Loucy (cell line): ENCODE measurements around the gene CACNA1H.

ENCODE experiments used
- H2AFZ ChIP-seq: fragments of 200-600 bp; sonication (generic); 2 replicates; pipeline ENCODE4 v1.6.0; 2016; ENCODE audit warnings: antibody characterized with exemption, mild to moderate bottlenecking, low read length, moderate library complexity
- H3F3A ChIP-seq: fragments of 200-600 bp; 2 replicates; pipeline ENCODE4 v1.6.0; 2016; ENCODE audit warnings: antibody characterized with exemption, low read depth, mild to moderate bottlenecking
- H3K27me3 ChIP-seq: fragments of 200-600 bp; sonication (generic); 2 replicates; pipeline ENCODE4 v1.6.1; 2014; ENCODE audit warnings: low read length, mild to moderate bottlenecking; ENCODE audit not compliant: insufficient read depth, poor library complexity, severe bottlenecking
- H3K36me3 ChIP-seq: fragments of 200-600 bp; sonication (generic); 2 replicates; pipeline ENCODE4 v1.6.1; 2016; ENCODE audit warnings: low read length; ENCODE audit not compliant: insufficient read depth
- H3K4me1 ChIP-seq: fragments of 200-600 bp; sonication (generic); 2 replicates; pipeline ENCODE4 v1.5.1; 2014; ENCODE audit warnings: low read length, mild to moderate bottlenecking; ENCODE audit not compliant: insufficient read depth, poor library complexity, severe bottlenecking
- H3K4me2 ChIP-seq: fragments of 200-600 bp; sonication (generic); 2 replicates; pipeline ENCODE4 v1.6.0; 2014; ENCODE audit warnings: antibody characterized with exemption, low read length, low read depth, mild to moderate bottlenecking; ENCODE audit not compliant: poor library complexity, severe bottlenecking
- H3K4me3 ChIP-seq: fragments of 200-600 bp; sonication (generic); 2 replicates; pipeline ENCODE4 v1.5.1; 2014; ENCODE audit warnings: low read length, mild to moderate bottlenecking, mixed read lengths; ENCODE audit not compliant: poor library complexity, severe bottlenecking
- H3K79me2 ChIP-seq: fragments of 200-600 bp; sonication (generic); 2 replicates; pipeline ENCODE4 v1.6.1; 2014; ENCODE audit warnings: low read length; ENCODE audit not compliant: insufficient read depth
- H3K9ac ChIP-seq: fragments of 200-600 bp; sonication (generic); 2 replicates; pipeline ENCODE4 v1.6.0; 2014; ENCODE audit warnings: mild to moderate bottlenecking, low read depth, low read length, moderate library complexity; ENCODE audit not compliant: poor library complexity, severe bottlenecking
- H3K9me2 ChIP-seq: fragments of 200-600 bp; sonication (generic); replicated peaks from 2 replicates; pipeline ENCODE4 v1.6.1; 2016; ENCODE audit warnings: low read depth, low read length, mixed read lengths
- H3K9me3 ChIP-seq: fragments of 200-600 bp; sonication (generic); 2 replicates; pipeline ENCODE4 v1.6.1; 2014; ENCODE audit warnings: mild to moderate bottlenecking, antibody characterized with exemption, low read length, low read depth; ENCODE audit not compliant: insufficient read depth
- H4K20me1 ChIP-seq: fragments of 200-600 bp; sonication (generic); 2 replicates; pipeline ENCODE4 v1.6.0; 2014; ENCODE audit warnings: antibody characterized with exemption, low read length, mild to moderate bottlenecking; ENCODE audit not compliant: insufficient read depth, poor library complexity, severe bottlenecking
- EZH2phosphoT487 ChIP-seq: fragments of 200-600 bp; IDR thresholded peaks from 2 replicates; pipeline ENCODE4 v1.6.1; 2018; ENCODE audit warnings: antibody characterized with exemption, mild to moderate bottlenecking, moderate library complexity, borderline replicate concordance
- TF ChIP-seq, protein P1 (sequence below): fragments of 200-600 bp; sonication (generic); conservative IDR thresholded peaks from 2 replicates; pipeline ENCODE4 v1.5.1; 2014; ENCODE audit warnings: mild to moderate bottlenecking, antibody characterized with exemption, low read length

The CACNA1H gene

DNA sequence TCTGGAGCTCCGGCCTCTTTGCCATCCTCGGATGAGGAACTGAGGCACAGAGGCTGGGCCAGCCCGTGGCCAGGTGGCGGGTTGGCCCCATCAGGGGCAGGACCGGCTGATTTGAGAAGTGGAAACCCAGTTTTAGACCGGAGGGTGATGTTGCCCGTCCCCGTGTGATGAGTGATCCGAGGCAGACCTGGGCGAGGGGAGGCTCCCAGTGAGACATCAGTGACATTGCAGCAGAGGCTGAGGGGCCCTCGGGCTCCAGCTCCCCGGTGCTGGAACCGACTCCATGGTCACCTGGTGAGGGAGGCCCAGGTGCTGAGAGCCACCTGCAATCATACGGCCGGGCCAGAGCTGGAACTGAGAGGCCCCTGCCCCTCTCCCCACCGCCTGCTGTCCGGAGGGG, 26.9 kb upstream of the CACNA1H start:
- Histone ChIP-seq H3K27me3 (no peaks in the 10 kb centered on the region), H3K4me1 (no peaks in the 10 kb centered on the region), H3F3A (no peaks in the 10 kb centered on the region), H3K9me3 (no peaks in the 10 kb centered on the region), H3K9me2 (no peaks in the 10 kb centered on the region), H3K36me3 (no peaks in the 10 kb centered on the region), H3K9ac (no peak overlapping the region), H3K4me3 (no peak overlapping the region), H4K20me1 (no peaks in the 10 kb centered on the region), H3K4me2 (no peak overlapping the region), H2AFZ (no peak overlapping the region), H3K79me2 (no peaks in the 10 kb centered on the region)
- TF ChIP-seq, protein P1, sequence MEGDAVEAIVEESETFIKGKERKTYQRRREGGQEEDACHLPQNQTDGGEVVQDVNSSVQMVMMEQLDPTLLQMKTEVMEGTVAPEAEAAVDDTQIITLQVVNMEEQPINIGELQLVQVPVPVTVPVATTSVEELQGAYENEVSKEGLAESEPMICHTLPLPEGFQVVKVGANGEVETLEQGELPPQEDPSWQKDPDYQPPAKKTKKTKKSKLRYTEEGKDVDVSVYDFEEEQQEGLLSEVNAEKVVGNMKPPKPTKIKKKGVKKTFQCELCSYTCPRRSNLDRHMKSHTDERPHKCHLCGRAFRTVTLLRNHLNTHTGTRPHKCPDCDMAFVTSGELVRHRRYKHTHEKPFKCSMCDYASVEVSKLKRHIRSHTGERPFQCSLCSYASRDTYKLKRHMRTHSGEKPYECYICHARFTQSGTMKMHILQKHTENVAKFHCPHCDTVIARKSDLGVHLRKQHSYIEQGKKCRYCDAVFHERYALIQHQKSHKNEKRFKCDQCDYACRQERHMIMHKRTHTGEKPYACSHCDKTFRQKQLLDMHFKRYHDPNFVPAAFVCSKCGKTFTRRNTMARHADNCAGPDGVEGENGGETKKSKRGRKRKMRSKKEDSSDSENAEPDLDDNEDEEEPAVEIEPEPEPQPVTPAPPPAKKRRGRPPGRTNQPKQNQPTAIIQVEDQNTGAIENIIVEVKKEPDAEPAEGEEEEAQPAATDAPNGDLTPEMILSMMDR: no peak
- no peak for TF ChIP-seq EZH2phosphoT487

DNA sequence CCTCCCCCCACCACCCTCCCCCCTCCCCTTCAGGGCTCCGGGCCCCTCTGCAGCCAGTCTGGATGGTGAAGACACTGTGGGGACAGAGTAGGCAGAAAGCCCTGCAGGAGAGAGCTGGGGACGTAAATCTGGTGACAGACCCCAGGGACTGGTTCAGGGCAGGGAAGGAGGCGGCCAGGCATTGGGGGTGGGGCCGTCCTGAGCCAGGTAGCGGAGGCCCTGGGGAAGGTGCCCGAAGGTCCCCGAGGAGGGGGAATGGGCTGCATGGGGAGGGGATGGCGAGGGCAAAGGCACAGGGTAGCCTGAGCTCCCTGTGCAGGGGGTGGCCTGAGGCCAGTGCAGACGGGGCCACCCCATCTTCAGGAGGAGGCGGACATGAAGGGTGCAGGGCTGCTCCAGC, 26.3 kb upstream of the CACNA1H start:
- Histone ChIP-seq H3K36me3 (no peaks in the 10 kb centered on the region), H4K20me1 (no peaks in the 10 kb centered on the region), H3K9me3 (no peaks in the 10 kb centered on the region), H3K79me2 (no peaks in the 10 kb centered on the region), H3K4me1 (no peaks in the 10 kb centered on the region), H3K4me2 (no peak overlapping the region), H3K4me3 (no peak overlapping the region), H3F3A (no peaks in the 10 kb centered on the region), H3K9me2 (no peaks in the 10 kb centered on the region), H2AFZ (no peak overlapping the region), H3K27me3 (no peaks in the 10 kb centered on the region), H3K9ac (no peak overlapping the region)
- TF ChIP-seq, protein P1: no peak
- no peak for TF ChIP-seq EZH2phosphoT487

DNA sequence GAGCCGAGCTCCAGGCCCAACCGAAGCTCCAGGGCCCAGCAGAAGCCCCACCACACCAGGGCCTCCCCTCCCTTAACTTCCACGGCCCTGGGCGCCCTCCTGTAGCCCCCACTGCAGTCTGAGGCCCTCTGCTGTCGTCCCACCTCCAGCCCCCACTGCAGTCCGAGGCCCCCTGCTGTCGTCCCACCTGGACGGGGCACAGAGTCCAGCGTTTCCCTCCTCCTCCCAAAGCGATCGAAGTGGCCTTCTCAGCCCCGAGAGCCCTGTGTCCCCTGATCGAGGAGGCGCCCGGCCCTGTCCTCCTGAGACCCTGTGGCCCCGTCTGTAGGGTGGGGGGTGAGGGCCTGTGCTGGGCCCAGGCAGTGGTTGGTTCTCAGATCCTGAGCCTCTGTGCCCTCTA, 25.8 kb upstream of the CACNA1H start:
- no peaks in the 10 kb centered on the region for H3K4me1 ChIP-seq
- no peaks in the 10 kb centered on the region for H3K27me3 ChIP-seq
- H3K36me3 ChIP-seq: no peaks in the 10 kb centered on the region
- H4K20me1 ChIP-seq: no peaks in the 10 kb centered on the region
- TF ChIP-seq, protein P1: no peak
- no peak for TF ChIP-seq EZH2phosphoT487
- H3F3A ChIP-seq: no peaks in the 10 kb centered on the region
- H3K9ac ChIP-seq: no peak overlapping the region
- H3K9me2 ChIP-seq: no peaks in the 10 kb centered on the region
- H2AFZ ChIP-seq: no peak overlapping the region
- H3K9me3 ChIP-seq: no peaks in the 10 kb centered on the region
- H3K4me3 ChIP-seq: no peak overlapping the region
- H3K79me2 ChIP-seq: no peaks in the 10 kb centered on the region
- no peak overlapping the region for H3K4me2 ChIP-seq
